GM11168 (cell line): ENCODE results near the gene TBC1D5.

ENCODE experiments used
- in situ Hi-C: fragments of 300-500 bp; cut with MboI; formaldehyde crosslinking; loops from one replicate; pipeline ENCODE4 v1.12.0; 2022; ENCODE audit warnings: low sequenced_read_pairs; ENCODE audit not compliant: unreplicated experiment

Gene TBC1D5

DNA sequence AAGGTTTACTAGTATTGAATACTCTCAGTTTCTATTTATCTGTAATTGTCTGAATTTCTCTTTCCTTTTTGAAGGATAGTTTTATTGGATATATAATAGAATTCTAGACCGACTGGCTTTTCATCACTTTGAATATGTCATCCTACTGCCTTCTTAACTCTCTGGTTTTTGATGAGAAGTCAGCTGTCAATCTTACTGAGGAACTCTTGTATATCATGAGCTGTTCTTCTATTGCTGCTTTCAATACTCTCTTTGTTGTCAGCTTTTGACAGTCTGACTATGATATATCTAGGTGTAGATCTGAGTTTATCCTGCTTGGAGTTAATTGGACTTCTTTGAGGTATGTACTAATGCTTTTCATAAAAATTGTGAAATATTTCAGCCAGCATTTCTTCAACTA is 523.8 kb downstream of the TBC1D5 start:
- in situ Hi-C loops = no loop called here

GRCh38 chr3:17217588-17217987 is 524.8 kb downstream of the TBC1D5 start:
- in situ Hi-C loops = no loop called here

GRCh38 chr3:17213102-17213501 is 529.3 kb downstream of the TBC1D5 start:
- in situ Hi-C loops = no loop called here

GRCh38 chr3:17207979-17208378 is 534.5 kb downstream of the TBC1D5 start:
- in situ Hi-C loops = no loop called here

DNA sequence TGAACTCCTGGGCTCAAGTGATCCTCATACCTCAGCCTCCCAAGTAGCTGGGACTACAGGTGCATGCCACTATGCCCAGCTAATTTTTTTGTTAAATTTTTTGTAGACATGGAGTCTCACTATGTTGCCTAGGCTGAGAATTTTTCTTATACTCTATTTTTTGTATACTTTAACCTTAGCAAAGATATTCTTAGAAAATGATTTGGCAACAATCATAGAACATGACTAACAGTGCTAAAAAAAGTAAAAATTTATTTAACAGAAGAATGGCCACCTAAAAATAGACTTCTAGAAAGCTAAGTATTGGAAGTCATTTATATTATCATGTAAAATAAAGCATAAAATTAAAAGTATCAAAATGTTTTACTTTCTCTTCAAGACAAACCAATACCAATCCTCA is 535.4 kb downstream of the TBC1D5 start:
- in situ Hi-C loops = no loop called here

DNA sequence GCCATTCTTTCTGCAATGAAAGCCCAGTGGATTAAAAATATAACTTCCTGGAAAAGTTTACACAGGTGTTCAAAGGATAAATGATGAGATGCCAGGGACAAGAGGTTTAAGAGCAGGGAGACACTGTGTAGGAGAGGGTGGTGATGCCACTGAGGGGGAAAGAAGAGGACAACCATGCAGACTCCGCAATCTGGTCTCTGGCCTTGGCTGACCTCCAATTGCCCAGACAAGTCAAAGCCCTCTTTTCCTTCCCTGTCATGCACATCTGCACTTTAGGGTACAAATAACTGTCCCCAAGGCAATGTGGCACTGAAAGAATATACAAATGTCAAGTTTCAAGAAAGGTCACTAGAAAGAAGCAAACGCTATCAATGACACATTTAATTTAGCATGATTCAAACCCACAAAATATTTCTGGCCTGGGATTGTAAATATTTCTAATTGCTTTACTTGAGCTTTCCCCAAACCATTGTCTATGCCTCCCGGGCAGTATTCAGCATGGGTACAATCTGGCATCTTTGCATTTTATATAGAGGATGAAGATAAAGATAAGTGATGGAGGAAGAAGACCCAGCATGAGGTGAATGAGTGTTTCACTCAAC is 538.3 kb downstream of the TBC1D5 start:
- in situ Hi-C loops = no loop called here

DNA sequence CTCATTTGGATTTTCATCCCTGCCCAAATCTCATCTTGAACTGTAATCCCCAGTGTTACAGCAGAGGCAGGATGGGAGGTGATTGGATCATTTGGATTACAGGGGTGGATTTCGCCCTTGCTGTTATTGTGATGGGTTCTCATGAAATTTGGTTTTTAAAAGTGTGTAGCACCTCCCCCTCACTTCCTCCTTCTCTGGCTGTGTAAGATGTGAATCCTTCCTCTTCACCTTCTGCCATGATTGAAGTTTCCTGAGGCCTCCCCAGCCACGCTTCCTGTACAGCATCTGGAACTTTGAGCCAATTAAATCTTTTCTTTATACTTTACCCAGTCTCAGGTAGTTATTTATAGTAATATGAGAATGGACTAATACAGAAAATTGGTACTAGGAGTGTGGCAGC is 540.9 kb downstream of the TBC1D5 start:
- in situ Hi-C loops = no loop called here

DNA sequence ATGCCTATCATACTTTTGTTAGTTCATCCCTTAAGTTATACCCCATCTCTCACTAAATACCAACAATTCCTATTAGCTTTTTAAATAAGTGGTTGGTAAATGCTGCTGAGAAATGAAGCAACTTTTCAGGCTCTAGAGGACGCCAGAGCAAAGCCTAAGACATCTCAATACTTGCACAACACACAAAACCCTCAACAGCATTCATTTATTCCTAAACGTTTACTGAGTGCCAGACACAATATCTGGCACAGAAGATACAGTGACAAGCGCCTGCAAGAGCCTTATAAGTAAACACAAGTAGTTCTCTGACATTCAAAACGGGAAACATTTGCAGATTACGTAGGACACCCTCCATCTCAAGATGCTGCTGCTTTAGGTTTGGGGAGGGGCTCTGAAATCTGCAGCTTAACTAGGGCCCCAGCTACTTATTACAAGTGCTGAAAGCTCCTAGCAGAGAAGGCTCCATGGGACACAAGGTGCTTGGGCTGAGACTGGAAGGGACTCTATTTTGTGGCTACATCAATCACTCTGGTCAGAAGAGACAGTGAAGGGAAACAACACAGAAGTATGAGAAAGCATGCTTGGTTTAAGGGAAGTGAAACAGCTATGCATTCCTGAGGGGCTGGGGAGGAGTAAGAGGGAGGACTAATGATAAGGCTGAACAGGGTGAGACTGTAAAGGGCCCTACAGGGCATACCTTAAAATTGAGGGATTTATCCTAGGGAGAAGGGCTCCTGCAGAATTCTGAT is 546.4 kb downstream of the TBC1D5 start:
- in situ Hi-C loops = no loop called here

- in situ Hi-C loops = no loop called here
Observed at GRCh38 chr3:17195192-17195611, 547.2 kb downstream of the TBC1D5 start.

DNA sequence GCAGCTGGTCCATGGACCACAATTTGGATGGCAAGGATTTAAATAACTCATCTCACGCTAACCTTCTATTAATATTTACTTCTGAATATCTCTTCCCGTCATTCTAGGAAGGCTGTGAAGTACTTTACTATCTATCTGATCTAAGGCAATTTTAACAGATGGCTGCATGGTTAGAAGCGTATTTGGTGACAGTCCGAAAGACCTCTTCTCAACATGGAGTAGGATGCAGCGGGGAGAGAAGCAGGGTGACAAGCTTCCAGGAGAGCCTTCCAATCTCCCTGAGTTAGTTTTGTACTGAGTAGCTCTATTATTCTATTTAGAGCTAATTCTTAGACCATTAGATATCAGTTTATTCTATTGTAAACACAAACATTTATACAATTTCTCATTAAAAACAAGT is 548.3 kb downstream of the TBC1D5 start:
- in situ Hi-C loops = no loop called here

GRCh38 chr3:17192995-17193394 is 549.4 kb downstream of the TBC1D5 start:
- in situ Hi-C loops = no loop called here

DNA sequence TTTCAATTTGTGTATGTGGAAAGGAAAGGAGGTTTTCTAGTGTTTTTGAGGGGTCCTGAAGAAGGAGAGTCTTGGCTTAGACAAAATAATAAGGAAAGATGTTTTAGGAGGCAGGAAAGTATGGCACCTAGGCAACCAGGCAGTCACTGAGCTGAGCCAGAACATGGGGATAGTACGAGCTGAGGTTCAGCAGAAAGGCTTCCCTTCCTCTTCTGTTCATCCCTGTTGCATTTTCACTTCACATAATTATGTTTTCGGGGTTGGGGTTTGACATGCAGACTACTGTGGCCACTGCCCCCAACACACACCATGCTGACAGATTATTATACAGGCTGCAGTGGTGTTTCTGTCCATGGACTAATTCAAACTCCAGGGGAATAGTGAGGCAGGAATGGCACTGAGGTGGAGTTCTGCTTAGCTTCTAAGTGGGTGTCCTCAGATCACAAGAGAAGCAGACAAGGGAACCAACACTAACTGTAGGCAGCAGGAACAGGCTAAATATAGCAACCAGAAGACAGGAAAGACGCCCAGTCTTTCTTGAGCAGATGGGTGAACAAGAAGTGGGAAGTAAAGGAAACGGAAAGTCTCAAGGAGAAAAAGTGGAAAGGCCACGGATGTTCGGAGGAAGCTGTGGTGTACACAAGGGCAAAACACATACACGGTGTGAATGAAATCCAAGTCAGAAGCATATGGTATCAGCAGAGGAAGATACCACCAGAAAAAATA is 551.9 kb downstream of the TBC1D5 start:
- in situ Hi-C loops = no loop called here

DNA sequence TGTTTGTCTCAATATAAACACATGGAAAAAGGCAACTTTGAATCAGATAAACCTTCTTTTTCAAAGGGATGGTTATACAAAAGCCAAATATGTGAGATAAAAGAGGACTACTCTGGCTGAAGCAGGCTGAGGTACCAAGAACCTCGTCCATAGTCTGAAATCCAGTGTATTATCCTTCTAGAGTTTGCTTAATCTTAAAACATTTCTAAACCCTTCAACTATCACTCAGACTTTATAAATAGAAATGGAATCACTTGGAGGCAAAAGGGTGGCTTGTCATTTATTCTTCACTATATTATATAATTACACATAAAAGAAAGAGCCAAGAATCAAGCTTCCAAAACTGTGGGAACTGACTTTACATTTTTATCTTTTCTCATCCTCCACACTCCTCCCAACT is 554.1 kb downstream of the TBC1D5 start:
- in situ Hi-C loops = no loop called here

- in situ Hi-C loops = no loop called here
Observed at GRCh38 chr3:17187589-17188184, 554.7 kb downstream of the TBC1D5 start.

DNA sequence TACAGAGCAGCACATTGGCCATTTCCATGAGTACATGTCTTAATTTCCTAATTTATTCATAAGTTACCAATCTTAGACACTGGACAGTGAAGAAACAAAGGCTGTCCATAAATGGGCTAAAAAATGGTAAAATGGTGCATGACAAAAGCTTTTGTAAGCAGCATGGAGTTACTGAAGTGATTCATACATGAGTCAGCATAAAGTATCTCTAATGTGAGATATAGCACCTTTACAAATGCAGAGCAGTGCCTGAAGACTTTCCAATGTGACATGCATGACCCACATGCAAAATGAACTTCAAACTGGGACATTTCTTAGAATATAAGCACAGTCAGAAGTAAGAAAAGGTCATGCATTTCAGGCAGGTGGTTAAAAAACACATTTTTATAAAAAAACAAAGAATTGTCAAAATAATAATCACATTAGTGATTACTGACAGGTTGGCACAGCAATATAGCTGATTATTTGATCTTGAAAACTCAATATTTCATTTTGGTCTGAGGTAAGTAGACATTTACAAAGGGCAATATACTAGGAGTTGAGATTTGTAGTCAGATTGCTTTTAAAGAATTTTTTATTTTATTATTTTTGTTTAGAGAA is 558.4 kb downstream of the TBC1D5 start:
- in situ Hi-C loops = no loop called here

DNA sequence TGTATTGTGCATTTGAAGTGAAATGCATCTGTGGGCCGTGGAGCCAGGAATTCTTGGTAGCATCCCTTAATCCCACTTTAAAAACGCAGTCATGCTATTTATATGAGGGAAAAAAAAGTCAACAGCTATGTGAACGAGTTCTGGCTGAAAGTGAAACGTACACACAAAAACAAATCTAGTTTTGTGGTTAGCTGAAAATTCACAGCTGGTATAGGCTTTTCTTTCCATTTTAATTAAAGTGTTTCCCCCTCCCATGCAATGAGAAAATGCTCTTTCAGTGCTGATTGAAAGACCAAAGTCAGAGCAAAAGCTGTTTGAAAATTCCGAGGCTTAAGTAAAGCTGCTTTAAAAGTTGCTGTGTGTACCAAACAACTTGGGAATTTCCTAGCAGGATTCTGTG is 560.3 kb downstream of the TBC1D5 start:
- in situ Hi-C loops = no loop called here

DNA sequence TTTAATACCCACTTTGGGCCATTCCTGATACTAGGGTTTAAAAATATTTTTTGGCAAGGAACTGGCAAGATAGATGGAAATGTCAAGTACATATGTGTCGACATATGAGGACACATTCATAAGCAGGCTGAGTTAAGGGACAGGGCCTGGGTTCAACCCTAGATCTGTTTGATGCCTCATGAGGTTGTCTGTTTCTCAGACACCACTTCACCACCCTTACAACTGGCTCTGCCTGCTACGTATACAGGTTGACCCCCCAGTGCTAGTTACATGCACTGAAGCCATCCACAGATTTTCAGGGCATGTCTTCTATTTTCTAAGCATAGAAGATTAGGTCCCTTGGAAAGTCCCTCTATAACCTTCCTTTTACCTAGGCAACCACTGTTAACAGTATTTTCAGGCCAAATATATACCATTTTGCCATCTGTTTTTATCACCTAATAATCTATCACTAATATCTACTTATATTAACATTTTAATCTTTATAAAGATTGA is 561.0 kb downstream of the TBC1D5 start:
- in situ Hi-C loops = no loop called here

GRCh38 chr3:17179381-17180205 is 562.8 kb downstream of the TBC1D5 start:
- in situ Hi-C loops = no loop called here

- in situ Hi-C loops = no loop called here
Observed at GRCh38 chr3:17176757-17177156, 565.7 kb downstream of the TBC1D5 start.
